H1 (cell line): ENCODE measurements around the gene NCBP2. TPM values are rescaled to one million over a fixed set of nuclear protein-coding genes. Genes with fewer than 3 reads are reported as not detected.

Experiments
- CTCF ChIA-PET: fragments of 300-600 bp; sonication (Branson Sonifier 250); formaldehyde crosslinking; loops from one replicate; lab custom pipeline; 2021; ENCODE audit not compliant: partially characterized antibody; lab: Charles Lee
- POLR2A ChIA-PET: fragments of 300-600 bp; sonication (Branson Sonifier 250); formaldehyde crosslinking; loops from one replicate; lab custom pipeline; 2021; ENCODE audit warnings: inconsistent platforms; ENCODE audit not compliant: partially characterized antibody; lab: Charles Lee
- DNase-seq, 2 experiments: peaks; one replicate each; pipeline versions ENCODE4 v3.0.0 to v3.0.0-alpha.2; 2010 to 2022; ENCODE audit warnings: low spot score in 2 of 2, low read depth in 1 of 2, mixed read lengths in 1 of 2
- FAIRE-seq: peaks from 2 replicates; lab custom pipeline; 2011; peaks lifted over from hg19 to GRCh38; lab: Jason Lieb, UNC
- H2AFZ ChIP-seq: 2 replicates; pipeline ENCODE4 v1.8.1; 2012; ENCODE audit warnings: low read length, inconsistent platforms
- H2AK5ac ChIP-seq: 2 replicates; pipeline ENCODE4 v1.6.1; 2013; ENCODE audit warnings: low read depth, low read length
- H2BK120ac ChIP-seq: replicated peaks from 2 replicates; pipeline ENCODE3; 2013; ENCODE audit warnings: low read depth, low read length, inconsistent platforms
- H2BK12ac ChIP-seq: 2 replicates; pipeline ENCODE4 v1.6.1; 2013; ENCODE audit warnings: low read depth, low read length
- H2BK15ac ChIP-seq: 2 replicates; pipeline ENCODE4 v1.6.1; 2013; ENCODE audit warnings: low read length
- H2BK20ac ChIP-seq: 2 replicates; pipeline ENCODE4 v1.6.1; 2013; ENCODE audit warnings: low read length
- H2BK5ac ChIP-seq: 2 replicates; pipeline ENCODE4 v1.6.1; 2013; ENCODE audit warnings: low read depth, low read length
- H3K14ac ChIP-seq: 2 replicates; pipeline ENCODE4 v1.6.1; 2013; ENCODE audit warnings: inconsistent platforms; ENCODE audit not compliant: insufficient read length
- H3K18ac ChIP-seq: 2 replicates; pipeline ENCODE4 v1.6.1; 2013; ENCODE audit warnings: low read length; ENCODE audit errors: extremely low read depth
- H3K23ac ChIP-seq: 2 replicates; pipeline ENCODE4 v1.6.1; 2013; ENCODE audit warnings: inconsistent platforms; ENCODE audit not compliant: insufficient read length
- H3K23me2 ChIP-seq: 2 replicates; pipeline ENCODE4 v1.6.1; 2013; ENCODE audit warnings: low read depth, low read length
- H3K27ac ChIP-seq: 2 replicates; pipeline ENCODE4 v1.6.1; 2011; ENCODE audit warnings: low read depth, low read length, inconsistent platforms
- H3K27me3 ChIP-seq, 4 experiments: replicated peaks in 1 of 4; 1 replicate in 1 of 4; 2 replicates in 3 of 4; pipeline versions ENCODE4 v1.6.1 to v1.8.1; 2011 to 2013; ENCODE audit warnings: low read length in 3 of 4, mild to moderate bottlenecking in 3 of 4, inconsistent platforms in 2 of 4, mixed read lengths in 2 of 4, moderate library complexity in 1 of 4; ENCODE audit not compliant: control insufficient read depth in 3 of 4, insufficient read depth in 3 of 4; ENCODE audit errors: extremely low read depth in 1 of 4
- H3K36me3 ChIP-seq, 4 experiments: 2 replicates each; pipeline versions ENCODE4 v1.6.1 to v1.8.1; 2011 to 2013; ENCODE audit warnings: mild to moderate bottlenecking in 4 of 4, low read length in 3 of 4, moderate library complexity in 2 of 4, control low read depth in 1 of 4, inconsistent platforms in 1 of 4; ENCODE audit not compliant: insufficient read depth in 4 of 4, control insufficient read depth in 2 of 4
- H3K4ac ChIP-seq: replicated peaks from 2 replicates; pipeline ENCODE3; 2013; ENCODE audit warnings: low read length, low read depth, mixed read lengths, inconsistent platforms; ENCODE audit not compliant: insufficient read length
- H3K4me1 ChIP-seq, 4 experiments: replicated peaks in 1 of 4; 1 replicate in 1 of 4; 2 replicates in 3 of 4; pipeline versions ENCODE4 v1.6.1 to v1.8.1; 2011 to 2013; ENCODE audit warnings: low read length in 3 of 4, inconsistent platforms in 2 of 4, mixed read lengths in 1 of 4; ENCODE audit not compliant: insufficient read depth in 4 of 4, control insufficient read depth in 3 of 4
- H3K4me2 ChIP-seq, 2 experiments: 2 replicates each; pipeline versions ENCODE4 v1.6.1 to v1.8.1; 2011 to 2013; ENCODE audit warnings: low read depth in 2 of 2, low read length in 2 of 2, control low read depth in 1 of 2, inconsistent platforms in 1 of 2, mild to moderate bottlenecking in 1 of 2; ENCODE audit not compliant: insufficient read depth in 1 of 2
- H3K4me3 ChIP-seq, 4 experiments: fragments of 200-600, 300-600 bp in 1 of 4; sonication (generic), shearing (Covaris generic), sonication (Bioruptor Twin) in 1 of 4; 2 replicates each; pipeline versions ENCODE4 v1.5.1 to v1.8.1; 2011 to 2016; ENCODE audit warnings: low read length in 4 of 4, low read depth in 3 of 4, control low read depth in 2 of 4, inconsistent platforms in 2 of 4, mild to moderate bottlenecking in 2 of 4, mixed read lengths in 1 of 4, moderate library complexity in 1 of 4; ENCODE audit not compliant: insufficient read depth in 2 of 4; ENCODE audit errors: extremely low read depth in 1 of 4
- H3K56ac ChIP-seq: replicated peaks from 2 replicates; pipeline ENCODE3; 2013; ENCODE audit warnings: low read depth, mild to moderate bottlenecking, mixed read lengths, low read length, inconsistent platforms; ENCODE audit not compliant: insufficient read length
- H3K79me1 ChIP-seq: 2 replicates; pipeline ENCODE4 v1.6.1; 2013; ENCODE audit warnings: low read depth, low read length, control low read depth
- H3K79me2 ChIP-seq, 2 experiments: 2 replicates each; pipeline versions ENCODE4 v1.6.1 to v1.8.1; 2012 to 2013; ENCODE audit warnings: low read length in 2 of 2, mild to moderate bottlenecking in 2 of 2, inconsistent platforms in 1 of 2; ENCODE audit not compliant: insufficient read depth in 2 of 2, control insufficient read depth in 1 of 2
- H3K9ac ChIP-seq, 4 experiments: replicated peaks in 1 of 4; 1 replicate in 1 of 4; 2 replicates in 3 of 4; pipeline versions ENCODE4 v1.6.1 to v1.8.1; 2011 to 2013; ENCODE audit warnings: low read depth in 3 of 4, low read length in 3 of 4, control low read depth in 2 of 4, mild to moderate bottlenecking in 2 of 4, moderate library complexity in 2 of 4, inconsistent platforms in 1 of 4; ENCODE audit errors: extremely low read depth in 1 of 4
- H3K9me3 ChIP-seq, 2 experiments: 2 replicates each; pipeline versions ENCODE4 v1.6.1 to v1.8.1; 2012 to 2013; ENCODE audit warnings: mild to moderate bottlenecking in 2 of 2, moderate library complexity in 2 of 2, control low read depth in 1 of 2, inconsistent platforms in 1 of 2, low read depth in 1 of 2, low read length in 1 of 2, mixed read lengths in 1 of 2; ENCODE audit not compliant: insufficient read depth in 2 of 2
- H4K20me1 ChIP-seq, 2 experiments: replicated peaks in 1 of 2; 2 replicates each; pipeline versions ENCODE3 to v1.8.1; 2011 to 2013; ENCODE audit warnings: inconsistent platforms in 2 of 2, low read length in 2 of 2, mild to moderate bottlenecking in 1 of 2; ENCODE audit not compliant: insufficient read depth in 2 of 2, control insufficient read depth in 1 of 2
- H4K5ac ChIP-seq: 2 replicates; pipeline ENCODE4 v1.6.1; 2013; ENCODE audit warnings: low read length, low read depth, mixed read lengths, inconsistent platforms; ENCODE audit not compliant: insufficient read length
- H4K8ac ChIP-seq: 2 replicates; pipeline ENCODE4 v1.8.0; 2013; ENCODE audit warnings: mild to moderate bottlenecking, moderate library complexity, low read length, inconsistent platforms; ENCODE audit not compliant: insufficient read depth; ENCODE audit errors: extremely low read depth
- H4K91ac ChIP-seq: replicated peaks from 2 replicates; pipeline ENCODE3; 2013; ENCODE audit warnings: low read length, mixed read lengths, inconsistent platforms; ENCODE audit not compliant: insufficient read length
- CTBP2 ChIP-seq: IDR thresholded peaks from 2 replicates; pipeline ENCODE4 v1.7.0; 2011; ENCODE audit warnings: borderline replicate concordance, mild to moderate bottlenecking, moderate library complexity, mixed read lengths, low read length; ENCODE audit not compliant: insufficient read depth, insufficient read length
- KDM1A ChIP-seq: fragments of 200-600, 300-600 bp; sonication (generic); IDR thresholded peaks from 2 replicates; pipeline ENCODE4 v1.7.1; 2016; ENCODE audit warnings: mild to moderate bottlenecking, low read length, borderline replicate concordance
- RAD21 ChIP-seq, 2 experiments: IDR thresholded peaks in 1 of 2; conservative IDR thresholded peaks in 1 of 2; 2 replicates each; pipeline ENCODE4 v1.6.1; 2011; ENCODE audit warnings: low read depth in 2 of 2, low read length in 2 of 2, improper control_type of control experiment in 1 of 2, inconsistent platforms in 1 of 2, mild to moderate bottlenecking in 1 of 2, moderate library complexity in 1 of 2
- RXRA ChIP-seq: IDR thresholded peaks from 2 replicates; pipeline ENCODE4 v1.6.1; 2011; ENCODE audit warnings: low read depth, mild to moderate bottlenecking, low read length, moderate library complexity; ENCODE audit not compliant: insufficient read depth
- WGBS, 2 experiments: shearing (Covaris generic) in 1 of 2; methylation state at CpG; one replicate each; pipeline versions ENCODE4 v1.1.6 to v1.1.7; 2013 to 2015; ENCODE audit warnings: low lambda C conversion rate in 2 of 2, mixed read lengths in 2 of 2, inconsistent platforms in 1 of 2, low coverage in 1 of 2, missing lambda C conversion rate in 1 of 2; ENCODE audit not compliant: insufficient replicate concordance in 2 of 2, insufficient coverage in 1 of 2, insufficient read length in 1 of 2; ENCODE audit errors: extremely low coverage in 1 of 2, missing lambda C conversion rate in 1 of 2; 5-methylcytosine and 5-hydroxymethylcytosine counted together
- polyA plus RNA-seq, 7 experiments: library from polyadenylated mRNA; depleted of rRNA in 3 of 7; stranded (reverse) in 5 of 7; unstranded in 2 of 7; fragments of >200 nt in 5 of 7; fragments of 200-250 nt in 2 of 7; gene quantifications; 1 replicate in 5 of 7; 2 replicates in 1 of 7; 4 replicates in 1 of 7; pipeline versions ENCODE4 v1.2.1 to v1.2.3, GENCODE V29; 2011 to 2013; ENCODE audit warnings: missing spikeins in 2 of 7, mixed read lengths in 2 of 7
- total RNA-seq: library from RNA; stranded (reverse); fragmentation: NEBNext Ultra II Directional; extraction: Animal tissue kit (Norgen Biotek cat#: 25700); gene quantifications from 2 replicates; pipeline ENCODE4 v1.2.1, GENCODE V29; 2021

The NCBP2 gene
- total and polyA plus RNA-seq, 2 of the 8 experiments (the other 6 are each of a cell fraction or from before 2014, with no cell fraction given), result 34.1 to 100 TPM

DNA sequence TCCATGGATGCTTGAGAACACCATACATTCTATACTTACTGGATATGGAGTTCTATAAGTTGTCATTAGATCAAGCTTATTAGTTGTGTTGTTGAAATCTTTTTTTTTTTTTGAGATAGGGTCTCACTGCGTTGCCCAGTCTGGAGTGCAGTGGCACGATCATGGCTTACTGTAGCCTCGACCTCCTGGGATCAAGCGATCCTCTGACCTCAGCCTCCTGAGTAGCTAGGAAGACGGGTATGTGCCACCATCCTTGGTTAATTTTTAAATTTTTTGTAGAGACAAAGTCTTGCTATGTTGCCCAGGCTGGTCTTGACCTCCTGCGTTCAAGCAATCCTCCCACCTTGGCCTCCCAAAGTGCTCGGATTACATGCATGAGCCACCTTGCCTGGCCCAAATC is 12.5 kb upstream of the NCBP2 start:
- H2BK20ac ChIP-seq, result no peak overlapping the region
- 87% methylated on average over 7 of the region's 7 CpGs; no CpG with 5 or more reads in 1 of the 2 experiments for WGBS, 2 experiments
- FAIRE-seq (no peak), DNase-seq (no peak)
- no peak overlapping the region for H3K23ac ChIP-seq
- H3K4ac ChIP-seq, result no peak overlapping the region
- H3K56ac ChIP-seq, result no peak overlapping the region
- no peak overlapping the region for H3K18ac ChIP-seq
- no peak overlapping the region for H2BK12ac ChIP-seq
- no peak overlapping the region for H2BK15ac ChIP-seq
- no peak overlapping the region for H3K4me2 ChIP-seq
- no peak overlapping the region for H4K5ac ChIP-seq
- no peaks in the 10 kb centered on the region for H3K79me1 ChIP-seq
- no peak overlapping the region for H2AFZ ChIP-seq
- no peak overlapping the region for H3K9ac ChIP-seq
- no peak overlapping the region for H4K91ac ChIP-seq
- H4K8ac ChIP-seq, result no peak overlapping the region
- no peaks in the 10 kb centered on the region for H3K23me2 ChIP-seq
- H2BK120ac ChIP-seq, result no peak overlapping the region
- no peaks in the 10 kb centered on the region for H4K20me1 ChIP-seq
- no peak for TF ChIP-seq RAD21 (IDR thresholded peaks at IDR 0.05 in 1 of 2, conservative IDR thresholded peaks at IDR 0.05 in 1 of 2; ENCODE audit: low read depth in 2 of 2, low read length in 2 of 2)
- no peak for TF ChIP-seq CTBP2
- TF ChIP-seq RXRA, result no peak
- 0 out of 2 replicates have a peak, but pooled peaks have one; percentile 21 for TF ChIP-seq KDM1A
- no peaks in the 10 kb centered on the region for H3K4me1 ChIP-seq
- no peak overlapping the region for H3K4me3 ChIP-seq
- no peak overlapping the region for H2BK5ac ChIP-seq
- no peak overlapping the region for H3K27ac ChIP-seq
- ChIA-PET POLR2A (interaction anchor here (1.2 kb wide), 1 partner anchor 12 kb away, joined by 6 read pairs; the partner anchor contains the start of gene NCBP2), CTCF (interaction anchor here (0.7 to 1.1 kb wide), 4 partner anchors 9 to 364 kb away, joined by 3 to 4 read pairs (median 3); no protein-coding TSS in a partner anchor)
- H3K36me3 ChIP-seq, result no peaks in the 10 kb centered on the region
- H2AK5ac ChIP-seq, result no peak overlapping the region
- H3K79me2 ChIP-seq, result no peaks in the 10 kb centered on the region
- H3K14ac ChIP-seq, result no peak overlapping the region
- no peaks in the 10 kb centered on the region for H3K27me3 ChIP-seq
- no peaks in the 10 kb centered on the region for H3K9me3 ChIP-seq
